NCI-H1092 (cell line): ENCODE results near the gene RBMS1.

Experiments used
- DNase-seq: peaks from one replicate; lab custom pipeline; 2025; lab: John Stamatoyannopoulos, UW

RBMS1 gene

DNA sequence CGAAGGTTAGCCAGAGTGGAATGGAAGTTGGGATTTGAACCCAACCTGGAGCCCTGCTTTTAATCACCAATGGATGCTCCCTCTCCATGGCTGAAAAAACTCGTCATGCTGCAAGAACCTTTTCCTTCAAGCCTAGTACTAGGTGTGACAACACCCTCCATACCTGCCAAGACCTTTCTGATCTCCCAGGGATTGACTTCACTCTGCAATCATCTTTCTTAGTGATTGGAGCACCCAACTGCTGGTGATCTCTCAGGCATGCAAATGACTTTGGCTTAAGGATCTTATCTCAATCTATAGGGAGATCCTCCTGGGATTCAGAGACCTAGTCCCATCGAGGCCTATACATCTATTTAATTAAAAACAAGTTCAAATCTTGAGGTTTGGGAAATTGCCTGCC, 270.0 kb downstream of the RBMS1 start:
- no peak for DNase-seq

DNA sequence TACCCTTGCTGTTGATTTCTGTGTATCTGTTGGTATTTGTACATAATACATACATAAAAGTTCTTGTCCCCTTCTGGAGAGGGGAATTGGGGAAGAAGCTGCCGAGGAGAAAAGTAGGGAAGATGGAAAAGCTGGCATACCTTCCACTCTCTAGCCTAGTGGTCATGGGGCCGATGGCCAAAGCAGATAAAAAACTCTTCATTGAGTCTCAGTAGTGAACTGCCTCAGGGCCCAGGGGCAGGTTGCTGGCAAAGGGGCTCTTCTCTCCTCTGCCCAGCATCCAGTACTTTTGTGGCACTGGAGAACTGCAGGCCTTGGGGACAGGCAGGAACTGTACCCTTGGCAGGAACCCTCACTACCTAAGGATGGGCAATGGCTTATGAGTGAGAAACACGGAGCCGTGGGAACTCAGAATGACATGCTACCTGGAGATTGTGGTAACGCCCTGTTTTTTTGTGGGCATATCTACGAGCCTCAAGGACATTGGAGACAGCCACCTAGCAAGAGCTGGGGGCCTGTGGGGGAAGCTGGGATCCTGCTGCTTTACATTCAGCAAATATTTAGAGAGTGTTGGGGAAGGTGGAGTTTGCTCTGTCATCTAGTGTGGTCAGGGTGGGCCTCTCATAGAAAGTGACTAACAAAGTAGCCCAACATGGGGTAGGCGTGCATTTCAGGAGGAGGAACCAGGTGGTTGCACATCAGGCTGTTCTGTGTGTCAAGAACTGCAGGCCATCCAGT, 270.9 kb downstream of the RBMS1 start:
- no peak for DNase-seq
